ENCODE data around the gene IRF4. TPM values are rescaled to one million over a fixed set of nuclear protein-coding genes. Genes with fewer than 3 reads are reported as not detected.

IRF4 gene
- total RNA-seq, 1 experiment from 2014 or later: 0.37 TPM

- Histone ChIP-seq H3K9me3 (ENCODE audit: low read depth, low read length, poor library complexity, severe bottlenecking) (peaks cover 6% of the 10 kb centered on the region), H3K4me3 (ENCODE audit: low read depth, low read length, poor library complexity, severe bottlenecking) (no peak overlapping the region), H3K27ac (ENCODE audit: low read depth, low read length, poor library complexity, severe bottlenecking) (no peak overlapping the region), H3K4me1 (ENCODE audit: insufficient read depth, low read length, poor library complexity, severe bottlenecking) (no peaks in the 10 kb centered on the region), H3K36me3 (ENCODE audit: insufficient read depth, low read length, poor library complexity, severe bottlenecking) (no peaks in the 10 kb centered on the region), H3K27me3 (replicated peaks; ENCODE audit: insufficient read depth, low read depth, low read length, poor library complexity) (no peaks in the 10 kb centered on the region)
- no TSS peak for BruUV-seq (replicated peaks)
- DNase-seq (ENCODE audit: low spot score): no peak
- CTCF ChIA-PET: no interaction called here
- POLR2A ChIA-PET (ENCODE audit: low non-redundant PET): no interaction called here
- TF ChIP-seq CTCF (conservative IDR thresholded peaks at IDR 0.05; ENCODE audit: low read depth, low read length) (no peak), EZH2 (IDR thresholded peaks at IDR 0.05; ENCODE audit: borderline replicate concordance, low read depth, low read length, poor library complexity, severe bottlenecking) (no peak)
- intact Hi-C loops (cut with micrococcal nuclease; ENCODE audit: unreplicated experiment): no loop called here
These were observed 41.2 kb upstream of the IRF4 start for GRCh38 chr6:350371-350770.

GRCh38 chr6:351011-351866, 40.3 kb upstream of the IRF4 start:
- intact Hi-C loops (cut with micrococcal nuclease; ENCODE audit: unreplicated experiment): no loop called here
- CTCF ChIA-PET: no interaction called here
- POLR2A ChIA-PET (ENCODE audit: low non-redundant PET): no interaction called here
- Histone ChIP-seq H3K36me3 (ENCODE audit: insufficient read depth, low read length, poor library complexity, severe bottlenecking) (no peaks in the 10 kb centered on the region), H3K4me3 (ENCODE audit: low read depth, low read length, poor library complexity, severe bottlenecking) (no peak overlapping the region), H3K4me1 (ENCODE audit: insufficient read depth, low read length, poor library complexity, severe bottlenecking) (no peaks in the 10 kb centered on the region), H3K27me3 (replicated peaks; ENCODE audit: insufficient read depth, low read depth, low read length, poor library complexity) (no peaks in the 10 kb centered on the region), H3K27ac (ENCODE audit: low read depth, low read length, poor library complexity, severe bottlenecking) (no peak overlapping the region), H3K9me3 (ENCODE audit: low read depth, low read length, poor library complexity, severe bottlenecking) (peaks cover 6% of the 10 kb centered on the region)
- TF ChIP-seq EZH2 (IDR thresholded peaks at IDR 0.05; ENCODE audit: borderline replicate concordance, low read depth, low read length, poor library complexity, severe bottlenecking): no peak
- TF ChIP-seq CTCF (conservative IDR thresholded peaks at IDR 0.05; ENCODE audit: low read depth, low read length): no peak
- BruUV-seq (replicated peaks): no TSS peak
- no peak for DNase-seq (ENCODE audit: low spot score)

GRCh38 chr6:351867-352289, 39.7 kb upstream of the IRF4 start:
- no peaks in the 10 kb centered on the region for H3K27me3 ChIP-seq (replicated peaks; ENCODE audit: insufficient read depth, low read depth, low read length, poor library complexity)
- no peak overlapping the region for H3K4me3 ChIP-seq (ENCODE audit: low read depth, low read length, poor library complexity, severe bottlenecking)
- no peak for DNase-seq (ENCODE audit: low spot score)
- H3K27ac ChIP-seq (ENCODE audit: low read depth, low read length, poor library complexity, severe bottlenecking): no peak overlapping the region
- intact Hi-C loops (cut with micrococcal nuclease; ENCODE audit: unreplicated experiment): no loop called here
- peaks cover 6% of the 10 kb centered on the region for H3K9me3 ChIP-seq (ENCODE audit: low read depth, low read length, poor library complexity, severe bottlenecking)
- ChIA-PET POLR2A (ENCODE audit: low non-redundant PET) (no interaction called here), CTCF (no interaction called here)
- no TSS peak for BruUV-seq (replicated peaks)
- TF ChIP-seq EZH2 (IDR thresholded peaks at IDR 0.05; ENCODE audit: borderline replicate concordance, low read depth, low read length, poor library complexity, severe bottlenecking) (no peak), CTCF (conservative IDR thresholded peaks at IDR 0.05; ENCODE audit: low read depth, low read length) (no peak)
- H3K36me3 ChIP-seq (ENCODE audit: insufficient read depth, low read length, poor library complexity, severe bottlenecking): no peaks in the 10 kb centered on the region
- no peaks in the 10 kb centered on the region for H3K4me1 ChIP-seq (ENCODE audit: insufficient read depth, low read length, poor library complexity, severe bottlenecking)

Data from A673 (cell line).